ENCODE measurements around the gene SMARCE1.

Gene SMARCE1

GRCh38 chr17:40613467-40614154, 34.0 kb downstream of the SMARCE1 start:
- DNase-seq (ENCODE audit: low read depth, low spot score), result no peak
- no peak overlapping the region for H3K27ac ChIP-seq

DNA sequence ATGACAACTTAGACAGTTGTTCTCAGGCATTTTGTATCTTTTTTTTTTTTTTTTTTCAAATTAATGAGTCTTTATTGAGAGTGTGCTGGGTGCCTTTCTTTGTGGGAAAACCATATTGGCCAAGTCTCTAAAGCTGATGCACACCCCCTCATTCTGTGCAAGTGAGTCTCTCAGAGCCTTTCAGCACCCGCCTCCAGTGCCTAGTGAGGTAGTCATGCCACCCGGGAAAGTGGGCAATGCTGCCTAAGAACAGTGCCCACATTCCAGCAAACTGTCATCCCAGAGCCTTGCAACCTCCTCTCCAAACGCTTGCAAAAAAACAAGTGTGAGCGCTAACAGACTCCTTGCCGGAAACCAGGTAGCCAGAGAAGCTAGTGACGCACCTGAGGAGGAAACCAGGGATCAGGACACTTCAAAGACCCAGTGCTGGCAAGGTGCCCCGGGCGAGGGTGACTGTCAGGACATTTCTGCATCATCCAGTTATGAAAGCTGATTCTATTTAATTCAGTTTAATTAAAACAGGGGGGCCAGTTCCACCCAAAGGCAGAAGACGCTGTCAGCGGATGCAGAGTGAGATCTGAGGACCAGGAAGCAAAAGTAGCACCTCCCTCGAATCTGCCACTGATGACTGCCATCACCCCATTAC, 34.9 kb downstream of the SMARCE1 start:
- DNase-seq (ENCODE audit: low read depth, low spot score), result no peak
- H3K27ac ChIP-seq, result no peak overlapping the region

DNA sequence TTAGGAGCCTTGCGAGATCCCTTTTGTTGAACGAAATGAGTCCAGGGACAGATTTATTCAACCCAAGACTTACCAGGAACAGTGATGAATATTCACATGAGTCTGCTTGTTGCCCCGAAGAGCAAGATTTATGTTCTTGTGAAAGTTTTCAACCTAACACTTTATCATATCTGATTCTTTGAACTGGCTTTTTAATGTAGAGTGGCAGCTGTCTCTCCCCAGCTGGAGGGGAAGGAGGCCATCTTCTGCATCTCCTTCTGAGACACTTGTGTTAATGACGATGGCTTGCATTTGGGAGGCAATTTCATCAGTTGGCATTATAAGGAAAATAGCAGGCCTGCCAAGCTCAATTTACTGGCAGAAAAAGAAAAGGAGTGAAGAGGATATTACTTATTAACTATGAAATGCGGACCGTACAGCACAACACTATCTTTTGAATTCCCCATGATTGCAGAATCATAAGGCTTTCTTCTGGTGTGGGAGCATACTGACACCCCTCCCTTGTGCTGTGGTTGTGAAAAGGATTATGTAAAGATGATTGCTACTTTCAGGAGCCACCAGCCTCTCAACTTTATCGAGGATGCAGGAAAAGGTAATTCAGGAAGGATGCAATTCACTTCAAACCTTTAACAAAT, 35.7 kb downstream of the SMARCE1 start:
- no peak overlapping the region for H3K27ac ChIP-seq
- no peak for DNase-seq (ENCODE audit: low read depth, low spot score)

GRCh38 chr17:40610359-40610758, 37.3 kb downstream of the SMARCE1 start:
- no peak for DNase-seq (ENCODE audit: low read depth, low spot score)
- H3K27ac ChIP-seq, result no peak overlapping the region

DNA sequence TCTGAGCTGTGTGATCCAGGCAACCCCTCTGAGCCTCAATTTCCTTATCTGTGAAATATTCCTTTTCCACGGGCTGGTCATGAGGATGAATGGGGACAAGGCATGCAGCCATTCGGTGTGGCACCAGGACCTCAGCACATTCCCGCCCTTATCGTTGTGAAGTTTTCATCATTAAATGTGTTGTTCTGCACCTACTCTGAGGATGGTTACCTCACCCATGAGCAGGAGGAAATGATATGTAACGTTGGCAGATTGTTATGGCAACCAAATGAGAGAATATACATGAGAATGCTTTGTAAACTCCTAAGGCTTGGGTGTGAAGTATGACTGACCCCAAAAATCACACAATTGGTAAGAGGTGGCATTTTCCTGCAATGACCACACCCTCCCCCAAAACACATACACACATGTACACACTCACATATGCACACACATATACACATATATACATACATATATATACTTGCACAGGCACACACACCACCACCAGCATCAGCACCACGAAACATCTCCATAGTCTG, 39.5 kb downstream of the SMARCE1 start:
- no peak overlapping the region for H3K27ac ChIP-seq
- no peak for DNase-seq (ENCODE audit: low read depth, low spot score)

DNA sequence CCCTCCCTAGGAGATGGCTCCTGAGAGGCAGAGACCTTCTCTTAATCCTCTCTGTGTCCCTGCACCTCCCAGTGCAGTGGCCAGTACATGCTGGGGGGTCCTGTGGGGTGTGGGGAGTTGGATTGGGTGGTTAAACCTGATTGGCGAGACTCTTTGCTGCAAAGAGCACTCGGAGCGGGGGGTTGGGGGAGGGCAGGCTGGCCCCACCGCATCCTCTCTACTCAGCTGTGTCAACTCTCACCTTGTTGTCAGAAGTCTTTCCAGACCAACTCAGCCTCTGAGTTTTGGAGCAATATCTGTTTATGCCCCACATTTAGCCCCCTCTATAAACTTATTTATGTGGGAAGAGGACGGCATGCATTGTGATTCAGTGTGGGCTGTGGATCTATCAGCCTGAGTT, 40.0 kb downstream of the SMARCE1 start:
- H3K27ac ChIP-seq, result no peak overlapping the region

DNA sequence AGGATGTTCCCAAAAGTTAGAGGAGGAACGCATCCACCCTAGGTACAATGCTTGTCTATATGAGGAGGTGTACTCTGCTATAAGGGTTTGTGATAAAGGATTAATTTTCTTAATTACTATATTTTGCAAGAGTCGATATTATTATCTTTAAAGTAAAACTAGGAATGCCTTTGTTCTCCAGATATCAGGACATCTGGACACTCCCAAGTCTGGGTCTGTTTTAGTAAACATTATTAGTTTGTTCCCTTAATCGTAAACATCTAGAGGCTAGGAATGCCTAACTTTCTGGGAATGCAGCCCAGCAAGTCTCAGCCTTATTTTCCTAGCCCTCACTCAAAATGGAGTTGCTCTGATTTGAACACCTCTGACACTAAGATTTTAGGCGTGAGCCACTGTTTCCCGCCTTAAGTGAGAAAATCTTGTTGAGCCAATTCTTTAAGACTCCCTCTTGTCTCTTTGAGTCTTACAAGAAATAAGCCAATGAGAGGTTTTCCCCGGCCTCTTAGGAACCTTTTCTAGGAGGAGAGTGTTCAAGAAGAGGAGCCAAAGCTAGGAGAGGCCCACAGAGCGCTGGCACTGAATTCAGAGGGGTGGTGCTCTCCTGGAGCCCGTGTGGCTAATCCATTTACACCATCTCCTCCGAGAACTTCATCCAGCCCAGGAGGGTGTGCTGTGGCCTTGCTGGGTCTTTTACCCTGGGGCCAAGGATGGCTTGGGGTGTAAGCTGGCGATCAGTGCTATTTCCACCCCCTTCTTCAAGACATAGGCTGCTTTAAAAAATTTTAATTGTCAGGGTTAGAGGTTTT, 40.9 kb downstream of the SMARCE1 start:
- H3K27ac ChIP-seq, result no peak overlapping the region
- DNase-seq (ENCODE audit: low read depth, low spot score), result no peak

More for the DNA sequence above, 40.0 kb downstream of the SMARCE1 start:
- no peak for DNase-seq (ENCODE audit: low read depth, low spot score)

DNA sequence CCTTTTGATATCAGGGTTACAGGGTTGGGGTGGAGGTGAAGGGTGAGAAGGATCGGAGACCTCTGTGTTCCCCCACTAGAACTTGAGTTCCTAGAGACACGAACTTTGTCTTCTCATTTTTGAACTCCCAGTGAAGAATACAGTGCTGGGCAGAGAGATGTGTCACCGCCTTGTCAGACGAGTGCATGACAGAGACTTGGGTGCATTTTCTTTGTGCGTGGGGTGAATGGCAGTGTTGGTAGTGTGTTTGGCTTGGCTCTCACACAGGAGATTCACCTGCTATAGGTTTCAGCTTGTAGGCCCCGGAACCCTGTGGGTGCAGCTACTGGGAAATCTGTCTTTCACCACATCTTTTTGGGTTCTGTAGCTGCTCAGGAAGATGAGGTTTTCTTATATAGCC, 42.3 kb downstream of the SMARCE1 start:
- DNase-seq (ENCODE audit: low read depth, low spot score), result no peak
- no peak overlapping the region for H3K27ac ChIP-seq

DNA sequence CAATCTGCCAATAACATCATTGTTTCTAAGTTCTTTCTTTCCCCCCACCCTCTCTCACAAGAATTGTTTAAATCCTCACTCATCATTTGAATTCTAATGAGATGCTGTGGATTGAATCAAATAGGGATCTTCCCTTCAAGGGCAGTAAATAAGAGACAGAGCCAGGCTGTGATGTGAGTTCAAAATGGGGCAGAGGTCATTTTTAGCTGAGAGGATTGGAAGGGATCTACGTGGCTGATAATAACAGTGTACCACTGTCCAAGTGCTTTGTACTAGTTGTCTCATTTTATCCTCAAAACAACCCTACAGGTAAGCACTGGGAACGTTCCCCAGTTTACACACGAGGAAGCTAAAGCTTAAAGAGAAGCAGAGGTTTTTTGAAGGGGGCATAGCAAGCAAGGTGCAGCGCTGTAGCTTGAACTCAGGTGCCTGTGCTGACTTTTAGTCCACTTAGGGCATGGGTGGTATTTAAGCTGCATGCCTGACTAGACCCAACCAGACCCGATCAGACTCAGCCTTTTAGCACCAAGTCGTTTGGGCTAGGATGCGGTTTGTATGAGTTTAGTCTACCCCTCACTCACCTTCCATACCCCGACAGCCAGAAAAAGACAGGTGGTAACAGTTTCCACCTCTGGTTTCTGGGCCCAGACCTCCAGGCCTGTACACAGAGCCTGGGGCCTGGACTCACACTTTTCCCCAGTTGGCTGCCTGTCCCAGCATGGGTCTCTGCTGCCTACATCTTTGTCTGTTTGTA, 43.1 kb downstream of the SMARCE1 start:
- H3K27ac ChIP-seq, result no peak overlapping the region
- DNase-seq (ENCODE audit: low read depth, low spot score), result no peak

DNA sequence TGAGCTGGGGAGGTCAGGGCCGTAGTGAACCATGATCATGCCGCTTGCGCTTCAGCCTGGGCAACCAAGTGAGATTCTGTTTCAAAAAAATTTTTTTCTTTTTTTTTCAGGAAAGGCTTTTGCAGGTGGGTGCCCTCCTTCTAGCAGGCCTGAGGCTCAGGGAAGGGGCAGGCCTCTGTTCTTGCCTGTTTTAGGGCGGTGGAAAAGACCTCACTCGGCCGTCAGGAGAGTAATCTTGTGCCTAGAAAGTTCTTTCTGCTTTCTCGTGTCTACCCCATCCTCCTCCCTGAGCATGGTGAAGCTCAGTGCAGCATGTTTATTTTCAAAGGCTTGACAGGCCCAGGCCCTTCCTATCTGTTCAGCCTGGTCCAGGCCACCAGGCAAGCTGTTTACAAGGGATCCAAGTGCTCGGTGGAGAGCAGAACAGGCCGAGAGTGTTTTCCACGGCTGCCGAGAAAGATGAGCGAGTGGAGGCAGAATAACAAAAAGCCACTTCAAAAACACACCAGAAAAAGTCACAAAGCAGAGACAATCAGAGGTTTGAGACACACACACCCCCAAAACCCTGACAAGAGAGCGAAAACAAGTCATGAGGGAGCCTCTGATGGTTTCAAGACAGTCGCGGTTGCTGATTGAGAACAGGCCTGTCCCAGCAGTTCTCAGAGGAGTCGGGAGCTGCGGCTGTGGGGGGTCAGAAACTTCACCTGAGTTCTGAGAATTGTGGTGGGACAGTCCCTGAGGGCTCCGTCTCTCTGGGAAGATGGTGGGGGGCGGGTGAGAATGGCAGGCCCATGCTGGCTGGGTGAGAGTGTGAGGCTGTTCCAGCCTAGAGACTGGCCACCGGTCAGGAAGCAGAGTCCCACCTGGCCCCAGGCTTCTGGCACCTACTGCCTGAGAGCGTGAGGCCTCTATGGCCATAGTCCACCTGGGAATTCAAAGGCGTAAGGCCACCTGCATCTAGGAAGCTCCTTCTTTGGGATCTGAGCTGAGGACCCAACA, 44.9 kb downstream of the SMARCE1 start:
- no peak overlapping the region for H3K27ac ChIP-seq
- no peak for DNase-seq (ENCODE audit: low read depth, low spot score)

GRCh38 chr17:40600486-40601046, 47.1 kb downstream of the SMARCE1 start:
- H3K27ac ChIP-seq, result no peak overlapping the region

GRCh38 chr17:40599468-40599763, 48.2 kb downstream of the SMARCE1 start:
- H3K27ac ChIP-seq, result no peak overlapping the region
- no peak for DNase-seq (ENCODE audit: low read depth, low spot score)

More at GRCh38 chr17:40600486-40601046, 47.1 kb downstream of the SMARCE1 start:
- DNase-seq (ENCODE audit: low read depth, low spot score), result no peak

DNA sequence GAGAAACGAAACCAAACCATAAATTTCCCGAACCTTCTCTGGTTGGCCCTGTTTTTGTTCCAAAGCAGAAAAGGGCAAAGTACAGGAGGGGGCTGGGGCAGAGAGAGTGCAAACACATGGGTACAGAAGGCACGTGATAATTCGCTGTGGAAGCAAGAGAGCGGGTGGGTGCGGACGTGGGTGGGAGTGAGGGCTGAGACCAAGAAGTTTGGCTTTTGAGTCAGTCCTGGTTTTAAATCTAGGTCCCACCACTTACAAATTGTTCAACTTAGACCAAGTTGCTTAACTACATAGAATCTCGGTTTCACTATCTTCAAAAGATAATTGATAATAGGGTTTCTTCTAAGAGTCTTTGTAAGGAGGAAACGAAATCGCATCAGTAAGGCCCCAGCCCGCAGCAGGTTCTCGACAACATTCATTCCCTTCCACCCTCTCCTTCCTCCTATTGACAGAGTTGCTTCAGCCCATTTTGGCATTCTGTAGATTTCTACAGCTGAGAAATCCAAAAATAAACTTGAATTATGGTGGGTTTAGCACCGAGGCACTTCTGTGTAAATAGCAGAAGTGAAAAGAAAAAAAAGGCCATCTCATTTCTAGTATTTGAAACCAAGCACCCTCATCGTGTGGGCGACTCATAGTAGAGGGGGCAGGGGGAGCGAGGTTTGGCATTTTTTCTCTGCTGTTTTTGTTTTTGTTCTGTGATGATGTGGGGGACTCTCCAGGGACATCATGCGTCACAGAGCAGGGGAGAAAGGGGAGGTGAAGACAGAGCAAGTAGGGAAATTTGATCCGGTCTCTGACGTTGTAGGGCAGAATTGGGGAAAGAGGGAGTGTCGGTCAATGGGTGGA, 48.8 kb downstream of the SMARCE1 start:
- DNase-seq (ENCODE audit: low read depth, low spot score), result no peak
- H3K27ac ChIP-seq, result no peak overlapping the region

- no peak for DNase-seq (ENCODE audit: low read depth, low spot score)
- no peak overlapping the region for H3K27ac ChIP-seq
Observed at GRCh38 chr17:40598301-40598618, 49.4 kb downstream of the SMARCE1 start.

GRCh38 chr17:40597556-40598300, 49.9 kb downstream of the SMARCE1 start:
- no peak for DNase-seq (ENCODE audit: low read depth, low spot score)
- H3K27ac ChIP-seq, result no peak overlapping the region

GRCh38 chr17:40597156-40597555, 50.5 kb downstream of the SMARCE1 start:
- DNase-seq (ENCODE audit: low read depth, low spot score), result no peak
- no peak overlapping the region for H3K27ac ChIP-seq

DNA sequence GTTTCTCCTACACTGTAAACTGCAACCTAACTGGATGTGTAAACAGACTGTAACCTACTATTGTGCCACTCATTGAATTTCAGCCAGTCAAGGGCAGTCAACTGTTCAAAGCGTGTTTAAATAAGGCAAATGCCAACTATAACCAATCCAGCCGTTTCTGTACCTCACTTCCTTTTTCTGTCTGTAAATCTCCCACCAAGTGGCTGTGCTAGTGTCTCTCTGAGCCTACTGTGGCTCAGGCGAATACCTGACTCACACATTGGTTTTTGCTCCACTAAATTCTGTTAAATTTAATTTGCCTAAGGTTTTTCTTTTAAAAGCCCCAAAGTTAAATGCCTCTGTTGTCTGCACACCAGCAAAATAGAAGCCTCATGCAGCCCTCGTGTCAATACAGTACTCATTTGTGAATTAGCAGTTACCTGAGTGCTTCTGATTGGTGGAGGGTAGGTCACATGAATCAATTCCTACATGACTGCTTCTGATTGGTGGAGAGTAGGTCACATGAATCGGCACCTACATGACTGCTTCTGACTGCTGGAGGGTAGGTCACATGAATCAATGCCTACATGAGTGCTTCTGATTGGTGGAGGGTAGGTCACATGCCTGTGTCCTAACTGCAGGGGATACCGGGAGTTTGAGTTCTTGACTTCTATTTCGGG, 51.2 kb downstream of the SMARCE1 start:
- no peak overlapping the region for H3K27ac ChIP-seq
- no peak for DNase-seq (ENCODE audit: low read depth, low spot score)
